Fibroblast of villous mesenchyme (primary cell): ENCODE data around the gene TOP1. TPM values are rescaled to one million over a fixed set of nuclear protein-coding genes. Genes with fewer than 3 reads are reported as not detected.

ENCODE experiments used
- DNase-seq: peaks from one replicate; pipeline ENCODE4 v3.0.0-alpha.2; 2010; ENCODE audit warnings: low read depth
- H3K4me3 ChIP-seq: 2 replicates; pipeline ENCODE4 v1.5.1; 2011; ENCODE audit warnings: low read depth, mild to moderate bottlenecking, low read length
- total RNA-seq: library from RNA; depleted of rRNA; stranded (reverse); fragments of >200 nt; gene quantifications from 2 replicates; pipeline ENCODE4 v1.2.3, GENCODE V29; 2012
- TF ChIP-seq, protein P1 (sequence below): IDR thresholded peaks from 2 replicates; pipeline ENCODE4 v1.5.1; 2012; ENCODE audit warnings: low read depth, mild to moderate bottlenecking, low read length; ENCODE audit not compliant: insufficient read depth

The TOP1 gene
- total RNA-seq, 1 donor = 19.9 TPM

DNA sequence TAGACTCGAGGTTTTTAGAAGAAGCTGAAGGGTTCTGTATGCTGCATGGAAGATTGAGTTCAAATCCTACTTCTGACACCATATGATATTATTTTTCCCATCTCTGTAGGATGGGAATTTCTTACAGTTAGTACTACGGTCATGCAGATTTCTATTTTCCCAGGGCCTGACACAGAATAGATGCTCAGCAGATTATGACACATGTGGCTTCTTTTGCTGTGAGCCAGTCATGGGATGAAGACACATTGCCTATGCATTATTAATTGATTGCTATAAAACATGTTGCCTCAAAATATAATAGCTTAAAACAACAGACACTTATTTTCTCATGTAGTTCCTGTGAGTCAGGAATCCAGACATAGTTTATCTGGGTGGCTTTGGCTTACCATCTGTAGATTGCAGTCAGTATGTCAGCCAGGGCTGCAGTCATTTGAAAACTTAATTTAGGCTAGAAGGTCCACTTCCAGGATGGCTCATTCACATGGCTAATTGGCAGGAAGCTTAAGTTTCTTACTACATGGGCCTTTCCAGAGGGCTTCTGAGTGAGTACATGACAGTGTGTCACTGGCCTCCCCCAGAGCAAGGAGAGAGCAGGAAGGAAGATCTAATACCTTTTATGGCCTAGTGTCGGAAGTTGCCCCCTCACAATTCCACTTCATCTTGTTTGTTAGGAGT lies 29.5 kb downstream of the TOP1 start:
- no peak overlapping the region for H3K4me3 ChIP-seq
- peak; percentile 59 for DNase-seq
- TF ChIP-seq, protein P1, sequence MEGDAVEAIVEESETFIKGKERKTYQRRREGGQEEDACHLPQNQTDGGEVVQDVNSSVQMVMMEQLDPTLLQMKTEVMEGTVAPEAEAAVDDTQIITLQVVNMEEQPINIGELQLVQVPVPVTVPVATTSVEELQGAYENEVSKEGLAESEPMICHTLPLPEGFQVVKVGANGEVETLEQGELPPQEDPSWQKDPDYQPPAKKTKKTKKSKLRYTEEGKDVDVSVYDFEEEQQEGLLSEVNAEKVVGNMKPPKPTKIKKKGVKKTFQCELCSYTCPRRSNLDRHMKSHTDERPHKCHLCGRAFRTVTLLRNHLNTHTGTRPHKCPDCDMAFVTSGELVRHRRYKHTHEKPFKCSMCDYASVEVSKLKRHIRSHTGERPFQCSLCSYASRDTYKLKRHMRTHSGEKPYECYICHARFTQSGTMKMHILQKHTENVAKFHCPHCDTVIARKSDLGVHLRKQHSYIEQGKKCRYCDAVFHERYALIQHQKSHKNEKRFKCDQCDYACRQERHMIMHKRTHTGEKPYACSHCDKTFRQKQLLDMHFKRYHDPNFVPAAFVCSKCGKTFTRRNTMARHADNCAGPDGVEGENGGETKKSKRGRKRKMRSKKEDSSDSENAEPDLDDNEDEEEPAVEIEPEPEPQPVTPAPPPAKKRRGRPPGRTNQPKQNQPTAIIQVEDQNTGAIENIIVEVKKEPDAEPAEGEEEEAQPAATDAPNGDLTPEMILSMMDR = no peak

DNA sequence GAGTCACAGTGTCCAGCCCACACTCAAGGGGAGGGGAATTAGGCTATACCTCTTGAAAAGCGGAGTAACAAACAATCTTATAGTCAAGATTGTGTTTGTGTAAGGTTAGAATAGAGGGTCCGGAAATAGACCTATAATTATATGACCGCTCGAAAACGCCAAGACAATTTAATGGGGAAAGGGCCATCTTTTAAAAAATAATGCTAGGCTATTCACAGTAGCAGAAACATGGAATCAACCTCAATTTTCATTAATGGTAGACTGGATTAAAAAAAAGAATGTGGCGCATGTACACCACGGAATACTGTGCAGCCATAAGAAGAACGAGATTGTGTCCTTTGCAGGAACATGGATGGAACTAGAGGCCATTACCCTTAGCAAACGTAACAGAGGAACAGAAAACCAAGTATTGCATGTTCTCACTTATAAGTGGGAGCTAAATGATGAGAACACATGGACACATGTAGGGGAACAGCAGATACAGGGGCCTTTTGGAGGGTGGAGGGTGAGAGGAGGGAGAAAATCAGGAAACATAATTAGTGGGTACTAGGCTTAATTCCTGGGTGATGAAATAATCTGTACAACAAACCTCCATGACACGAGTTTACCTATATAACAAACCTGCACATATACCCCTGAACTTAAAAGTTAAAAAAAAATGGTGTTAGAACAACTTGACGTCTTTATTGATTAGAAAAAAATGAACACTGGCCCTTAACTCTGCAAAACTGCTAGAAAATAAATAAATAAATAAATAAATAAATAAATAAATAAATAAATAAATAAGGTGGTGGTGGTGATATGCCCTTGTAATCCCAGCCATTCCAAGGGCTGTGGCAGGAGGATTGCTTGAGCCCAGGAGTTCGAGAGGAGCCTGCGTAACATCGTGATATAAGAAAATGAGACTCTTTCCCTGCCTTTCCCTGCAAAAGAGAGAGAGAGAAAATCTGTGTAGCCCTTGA lies 30.3 kb downstream of the TOP1 start:
- TF ChIP-seq, protein P1 = no peak
- no peak overlapping the region for H3K4me3 ChIP-seq
- no peak for DNase-seq

DNA sequence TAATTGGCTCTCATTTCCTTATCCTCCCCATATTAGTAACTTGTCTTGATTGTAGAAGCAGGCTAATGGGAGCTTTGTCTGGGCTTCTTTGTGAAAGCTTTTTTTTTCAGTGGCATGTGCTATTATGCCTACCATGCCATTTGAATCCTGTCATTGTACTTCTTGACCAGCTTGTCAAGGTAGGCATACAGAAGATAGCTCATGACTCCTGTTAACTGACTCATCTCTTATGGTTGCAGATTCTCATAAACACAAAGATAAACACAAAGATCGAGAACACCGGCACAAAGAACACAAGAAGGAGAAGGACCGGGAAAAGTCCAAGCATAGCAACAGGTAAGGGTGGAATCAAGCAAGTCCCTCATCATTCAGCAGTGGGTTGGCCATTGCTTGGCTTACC lies 32.5 kb downstream of the TOP1 start:
- H3K4me3 ChIP-seq = no peak overlapping the region
- DNase-seq = no peak
- TF ChIP-seq, protein P1 = no peak

DNA sequence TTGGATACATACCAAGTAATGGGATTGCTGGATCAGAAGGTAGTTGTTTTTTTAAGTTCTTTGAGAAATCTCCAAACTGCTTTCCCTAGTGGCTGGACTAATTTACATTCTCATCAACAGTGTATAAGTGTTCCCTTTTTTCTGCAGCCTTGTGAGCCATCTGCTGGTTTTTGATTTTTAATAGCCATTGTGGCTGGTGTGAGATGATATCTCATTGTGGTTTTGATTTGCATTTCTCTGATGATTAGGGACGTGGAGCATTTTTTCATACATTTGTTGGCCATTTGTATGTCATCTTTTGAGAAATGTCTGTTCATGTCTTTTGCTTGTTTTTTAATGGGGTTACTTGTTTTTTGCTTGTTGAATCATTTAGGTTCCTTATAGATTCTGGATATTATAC lies 34.8 kb downstream of the TOP1 start:
- no peak for DNase-seq
- TF ChIP-seq, protein P1 = no peak
- H3K4me3 ChIP-seq = no peak overlapping the region

DNA sequence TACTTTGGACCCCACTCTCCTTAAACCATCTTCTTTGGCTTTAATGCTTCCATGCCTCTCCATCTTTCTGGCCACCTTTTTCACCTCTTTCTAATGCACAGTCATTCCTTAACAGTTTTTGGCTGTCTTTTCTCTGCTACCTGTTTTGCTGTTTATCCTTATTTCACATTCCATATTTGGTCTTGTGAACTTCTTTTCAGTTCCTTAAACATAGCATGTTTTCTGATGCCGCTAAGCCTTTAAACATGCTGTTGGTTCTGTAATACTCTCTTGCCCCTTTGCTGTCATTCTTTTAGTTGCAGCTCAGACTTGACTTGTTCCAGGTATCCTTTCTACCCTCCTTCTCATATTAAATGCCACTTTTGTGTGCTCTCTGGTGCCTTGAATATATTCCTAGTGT lies 35.8 kb downstream of the TOP1 start:
- TF ChIP-seq, protein P1 = no peak
- no peak overlapping the region for H3K4me3 ChIP-seq
- DNase-seq = no peak

DNA sequence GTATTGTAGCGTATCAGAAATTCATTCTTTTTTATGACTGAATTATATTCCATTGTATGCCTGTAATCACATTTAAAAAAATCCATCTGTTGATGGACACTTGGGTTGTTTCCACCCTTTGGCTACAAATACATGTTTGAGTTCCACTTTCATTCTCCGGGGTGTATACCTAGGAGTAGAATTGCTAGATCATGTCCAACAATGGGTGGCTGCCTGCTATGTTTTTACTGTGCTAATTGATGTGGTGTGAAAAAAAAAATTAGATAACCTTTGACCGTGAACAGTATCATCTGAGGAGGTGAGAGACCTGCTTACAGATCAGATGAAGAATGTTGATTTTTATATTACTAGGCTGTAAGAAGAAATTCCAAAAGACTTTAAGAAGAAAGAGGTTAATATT lies 37.1 kb downstream of the TOP1 start:
- TF ChIP-seq, protein P1 = no peak
- H3K4me3 ChIP-seq = no peak overlapping the region
- no peak for DNase-seq
